Muscle layer of duodenum (tissue), 2 donors: ENCODE results near the gene NEDD4L.

Experiments used
- H3K27ac ChIP-seq: one replicate; pipeline ENCODE4 v1.7.0; 2013; ENCODE audit warnings: mild to moderate bottlenecking, low read length
- H3K27me3 ChIP-seq: one replicate; pipeline ENCODE4 v1.7.0; 2013; ENCODE audit warnings: low read depth, mild to moderate bottlenecking, control low read depth, low read length
- H3K36me3 ChIP-seq, 2 donors: one replicate each; pipeline ENCODE4 v1.7.0; 2013; ENCODE audit warnings: low read length in 2 of 2, control low read depth in 1 of 2, mild to moderate bottlenecking in 1 of 2; ENCODE audit not compliant: insufficient read depth in 2 of 2, control insufficient read depth in 1 of 2
- H3K4me1 ChIP-seq, 2 donors: one replicate each; pipeline ENCODE4 v1.7.0; 2013; ENCODE audit warnings: low read length in 2 of 2, mild to moderate bottlenecking in 2 of 2, control low read depth in 1 of 2, moderate library complexity in 1 of 2; ENCODE audit not compliant: insufficient read depth in 2 of 2, control insufficient read depth in 1 of 2
- H3K4me3 ChIP-seq, 2 donors: one replicate each; pipeline ENCODE4 v1.7.0; 2013; ENCODE audit warnings: low read length in 2 of 2, low read depth in 1 of 2, mild to moderate bottlenecking in 1 of 2
- H3K9me3 ChIP-seq, 2 donors: one replicate each; pipeline ENCODE4 v1.7.0; 2013; ENCODE audit warnings: low read length in 2 of 2, control low read depth in 1 of 2, mild to moderate bottlenecking in 1 of 2; ENCODE audit not compliant: control insufficient read depth in 1 of 2
- donor health status: healthy.

The NEDD4L gene

DNA sequence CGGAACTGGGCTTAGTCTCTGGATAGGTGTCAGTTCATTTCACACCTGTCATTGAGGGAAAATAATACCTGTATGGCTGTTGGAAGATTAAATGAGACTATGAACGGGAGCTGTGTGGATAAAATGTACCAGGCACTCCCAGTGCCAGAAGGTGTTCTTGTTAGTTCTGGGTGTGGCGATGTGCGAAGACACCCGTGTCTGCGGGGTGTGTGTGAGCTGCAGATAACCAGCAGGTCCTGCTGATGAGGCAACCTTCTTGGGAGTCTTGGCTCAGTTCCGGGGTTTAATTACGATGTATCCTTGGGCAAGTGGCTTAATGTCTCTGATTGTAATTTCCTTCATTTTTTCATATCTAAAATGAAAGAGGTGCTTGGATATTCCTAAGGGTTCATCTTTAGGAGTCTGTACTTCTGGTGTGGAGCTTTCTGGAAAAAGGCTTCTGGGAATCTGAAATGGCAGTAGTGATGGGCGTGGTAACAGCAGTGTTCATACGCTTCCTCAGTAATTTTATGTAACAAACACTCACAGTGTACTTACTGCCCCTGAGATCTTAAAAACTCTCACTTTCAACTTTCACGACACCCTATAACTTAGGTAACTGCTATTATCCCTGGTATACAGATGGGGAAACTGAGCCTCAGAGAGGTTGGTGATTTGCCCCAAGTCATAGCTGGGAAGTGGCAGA is 35.0 kb downstream of the NEDD4L start:
- Histone ChIP-seq H3K9me3 (no peaks in the 10 kb centered on the region), H3K27ac (no peak overlapping the region), H3K4me1 (no peaks in the 10 kb centered on the region), H3K27me3 (no peaks in the 10 kb centered on the region), H3K4me3 (no peak overlapping the region), H3K36me3 (no peaks in the 10 kb centered on the region)

DNA sequence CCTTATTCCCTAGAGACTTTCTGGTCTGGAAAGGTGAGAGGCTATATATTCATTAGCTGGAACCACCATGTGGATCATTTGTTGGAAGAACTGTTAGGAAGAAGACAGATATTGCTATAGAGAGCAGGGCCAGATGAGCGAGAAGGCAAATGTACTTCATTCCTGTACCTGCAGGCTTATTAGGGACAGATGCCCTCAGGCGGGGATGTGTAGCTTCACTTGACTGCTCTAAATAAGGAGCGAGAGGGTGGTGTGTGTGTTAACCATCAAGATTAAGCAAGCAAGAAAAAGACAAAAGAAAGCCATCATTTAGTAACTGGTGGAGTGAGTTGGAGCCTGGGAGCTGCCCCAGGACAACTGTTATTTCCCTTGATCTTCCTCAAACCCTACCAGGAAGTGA is 36.4 kb downstream of the NEDD4L start:
- no peaks in the 10 kb centered on the region for H3K4me1 ChIP-seq
- H3K4me3 ChIP-seq, result no peak overlapping the region
- H3K9me3 ChIP-seq, result no peaks in the 10 kb centered on the region
- H3K36me3 ChIP-seq, result no peaks in the 10 kb centered on the region
- no peak overlapping the region for H3K27ac ChIP-seq
- H3K27me3 ChIP-seq, result no peaks in the 10 kb centered on the region

DNA sequence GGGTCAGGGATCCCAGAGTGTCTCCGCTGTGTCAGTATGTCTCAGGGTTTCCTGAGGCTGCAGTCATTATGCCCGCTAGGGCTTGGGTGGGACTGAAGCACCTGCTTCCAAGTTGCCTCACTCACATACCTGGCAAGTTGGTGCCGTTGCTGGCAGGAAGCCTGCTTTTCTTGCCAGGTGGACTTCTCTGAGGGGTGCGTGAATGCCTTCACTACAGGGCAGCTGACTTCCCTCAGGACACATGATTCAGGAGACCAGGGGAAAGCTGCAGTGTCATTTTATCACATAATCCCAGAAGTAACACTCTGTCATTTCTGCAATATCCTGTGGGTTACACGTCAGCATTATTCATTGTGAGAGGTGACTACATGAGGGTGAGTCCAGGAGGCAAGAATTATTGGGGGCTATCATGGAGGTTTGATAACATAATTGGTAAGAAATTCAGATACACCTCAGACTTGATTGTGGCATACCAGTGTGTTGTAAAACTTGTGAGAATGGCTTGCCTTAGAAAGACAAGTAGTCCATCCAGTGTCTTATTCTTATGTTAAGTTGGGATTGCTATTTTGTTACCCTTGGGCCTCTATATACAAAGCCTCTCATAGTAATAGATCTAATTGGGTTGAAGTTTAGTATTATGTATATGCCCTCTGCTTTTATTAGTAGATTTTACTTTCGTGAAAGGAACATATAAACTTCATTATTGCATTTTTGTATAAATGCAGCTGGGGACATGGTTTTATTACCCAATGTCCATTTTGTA is 44.1 kb downstream of the NEDD4L start:
- Histone ChIP-seq H3K4me3 (no peak overlapping the region), H3K9me3 (peaks cover 0 to 3% of the 10 kb centered on the region in 2 donors), H3K4me1 (no peaks in the 10 kb centered on the region), H3K27ac (no peak overlapping the region), H3K36me3 (no peaks in the 10 kb centered on the region), H3K27me3 (no peaks in the 10 kb centered on the region)

DNA sequence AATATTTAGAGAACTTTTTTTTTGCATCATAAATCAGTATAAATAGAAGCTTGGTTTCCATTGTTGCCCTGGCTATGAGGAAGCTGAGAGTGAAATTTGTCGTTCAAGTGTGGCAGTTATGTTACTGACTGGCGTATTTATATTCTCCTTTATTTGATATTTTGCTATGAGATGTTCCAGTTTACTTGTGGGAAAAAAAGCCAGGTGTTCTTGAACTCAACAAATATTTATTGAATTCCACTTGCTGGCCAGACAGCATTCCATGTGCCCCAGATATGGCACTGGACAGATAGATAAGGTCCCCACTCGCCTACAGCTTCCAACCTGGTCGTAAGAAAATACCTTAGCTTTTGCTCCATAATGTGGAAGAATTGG is 44.7 kb downstream of the NEDD4L start:
- H3K27me3 ChIP-seq, result no peaks in the 10 kb centered on the region
- H3K4me1 ChIP-seq, result no peaks in the 10 kb centered on the region
- peaks cover 0 to 3% of the 10 kb centered on the region in 2 donors for H3K9me3 ChIP-seq
- H3K27ac ChIP-seq, result no peak overlapping the region
- no peaks in the 10 kb centered on the region for H3K36me3 ChIP-seq
- no peak overlapping the region for H3K4me3 ChIP-seq

DNA sequence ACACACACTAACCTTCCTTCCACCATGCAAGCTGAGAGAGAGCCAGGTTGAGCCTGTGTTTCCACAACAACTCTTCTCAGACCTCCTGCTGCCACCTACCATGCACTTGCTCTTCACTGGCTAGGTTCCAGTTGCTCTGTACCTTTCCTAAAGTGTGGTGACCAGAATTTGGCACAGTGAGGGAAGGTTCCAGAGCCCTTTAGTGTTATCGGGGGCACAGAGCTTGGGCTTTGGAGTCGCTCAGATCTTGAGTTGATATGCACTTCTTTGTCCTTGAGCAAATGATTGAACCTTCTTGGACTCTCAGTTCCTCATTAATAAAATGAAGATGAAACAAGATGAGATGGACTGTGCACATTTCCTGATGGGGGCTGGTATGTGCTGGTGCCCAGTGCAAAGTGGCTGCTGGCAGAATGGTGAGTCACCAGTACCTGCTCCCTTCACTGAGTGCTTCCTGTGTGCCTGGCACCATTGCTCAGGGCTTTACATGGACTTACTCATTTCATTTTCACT is 47.1 kb downstream of the NEDD4L start:
- no peaks in the 10 kb centered on the region for H3K27me3 ChIP-seq
- H3K36me3 ChIP-seq, result no peaks in the 10 kb centered on the region
- H3K27ac ChIP-seq, result no peak overlapping the region
- no peaks in the 10 kb centered on the region for H3K4me1 ChIP-seq
- no peak overlapping the region for H3K4me3 ChIP-seq
- peaks cover 0 to 3% of the 10 kb centered on the region in 2 donors for H3K9me3 ChIP-seq

DNA sequence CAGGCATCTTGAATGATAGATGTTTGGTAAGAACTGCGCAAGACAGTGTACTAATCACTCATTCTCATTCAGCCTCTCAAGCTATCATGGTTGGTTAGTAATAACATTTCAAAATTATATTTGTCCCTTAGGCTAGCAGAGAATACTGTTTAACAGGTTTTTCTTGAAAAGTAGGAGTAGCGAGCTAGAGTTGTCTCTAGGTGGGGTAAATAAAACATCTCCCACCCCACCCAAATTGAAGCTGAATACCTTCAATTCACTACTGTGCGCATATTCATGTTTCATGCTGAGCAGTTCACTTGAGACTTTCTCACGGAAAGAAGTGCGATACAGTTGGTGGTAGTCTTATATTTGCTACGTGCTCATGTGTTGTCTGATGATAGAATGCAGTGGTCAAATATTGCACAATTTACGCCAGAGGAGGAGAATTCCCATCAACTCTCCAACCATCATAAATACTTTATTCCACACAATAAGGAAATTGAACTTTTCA is 49.3 kb downstream of the NEDD4L start:
- no peak overlapping the region for H3K27ac ChIP-seq
- H3K4me3 ChIP-seq, result no peak overlapping the region
- no peaks in the 10 kb centered on the region for H3K9me3 ChIP-seq
- no peaks in the 10 kb centered on the region for H3K36me3 ChIP-seq
- peaks cover 0 to 6% of the 10 kb centered on the region in 2 donors for H3K4me1 ChIP-seq
- H3K27me3 ChIP-seq, result no peaks in the 10 kb centered on the region

DNA sequence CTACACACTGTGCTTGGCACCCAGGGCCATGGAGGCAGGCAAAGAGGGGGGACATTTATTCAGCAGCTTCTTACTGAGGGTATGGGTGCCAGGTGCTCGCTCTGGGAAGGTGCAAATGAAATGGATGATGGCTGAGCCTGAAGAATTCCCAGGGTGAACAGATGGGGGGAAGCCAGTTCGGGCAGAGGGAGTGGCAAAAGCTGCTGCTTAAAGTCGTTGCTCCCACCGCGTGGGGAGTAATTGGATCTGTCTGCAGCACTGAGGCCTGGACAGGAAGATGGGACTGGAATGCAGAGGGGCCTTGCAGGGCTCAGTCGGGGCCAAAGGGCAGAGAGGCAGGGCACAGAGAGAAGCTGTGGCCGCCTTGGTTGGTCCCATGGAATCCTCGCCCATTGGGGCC is 51.2 kb downstream of the NEDD4L start:
- no peak overlapping the region for H3K27ac ChIP-seq

DNA sequence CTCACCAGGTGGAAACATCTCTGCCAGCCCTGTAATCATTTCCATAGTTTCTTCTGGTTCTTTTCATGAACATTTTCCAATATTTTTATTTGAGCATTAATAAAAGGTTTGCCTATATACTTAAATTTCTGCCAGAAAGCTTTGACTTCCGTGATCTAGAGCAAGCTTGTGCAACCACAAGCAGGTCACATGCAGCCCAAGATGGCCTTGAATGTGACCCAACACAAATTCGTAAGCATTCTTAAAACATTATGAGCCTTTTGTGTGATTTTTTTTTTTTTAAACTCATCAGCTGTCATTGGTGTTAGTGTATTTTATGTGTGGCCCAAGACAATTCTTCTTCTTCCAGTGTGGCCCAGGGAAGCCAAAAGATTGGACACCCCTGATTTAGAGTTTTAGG is 51.6 kb downstream of the NEDD4L start:
- H3K9me3 ChIP-seq, result no peaks in the 10 kb centered on the region
- no peaks in the 10 kb centered on the region for H3K27me3 ChIP-seq
- no peak overlapping the region for H3K27ac ChIP-seq
- no peak overlapping the region for H3K4me3 ChIP-seq
- H3K36me3 ChIP-seq, result no peaks in the 10 kb centered on the region
- peaks cover 0 to 6% of the 10 kb centered on the region in 2 donors for H3K4me1 ChIP-seq

More for the DNA sequence above, 51.2 kb downstream of the NEDD4L start:
- Histone ChIP-seq H3K4me3 (no peak overlapping the region), H3K9me3 (no peaks in the 10 kb centered on the region), H3K4me1 (peaks cover 0 to 6% of the 10 kb centered on the region in 2 donors), H3K27me3 (no peaks in the 10 kb centered on the region), H3K36me3 (no peaks in the 10 kb centered on the region)

DNA sequence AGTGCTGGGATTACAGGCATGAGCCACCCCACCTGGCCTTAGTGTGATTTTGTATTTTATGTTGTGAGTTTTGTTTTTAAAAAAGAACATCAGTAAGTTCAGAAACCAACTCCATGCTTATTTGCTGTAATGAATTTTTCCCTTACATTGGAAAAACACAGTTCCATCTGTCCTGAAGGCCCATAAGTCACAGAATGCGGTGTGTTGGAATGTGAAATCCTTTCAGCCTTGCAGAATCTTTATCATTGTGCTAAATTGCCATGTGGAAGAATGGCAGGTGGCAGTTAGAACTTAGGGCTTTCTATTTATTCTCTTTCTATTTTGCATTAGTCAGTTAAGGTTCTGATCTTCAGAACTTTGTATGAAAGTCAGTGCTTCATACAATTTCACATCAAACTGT is 52.6 kb downstream of the NEDD4L start:
- Histone ChIP-seq H3K4me3 (no peak overlapping the region), H3K9me3 (no peaks in the 10 kb centered on the region), H3K4me1 (peaks cover 0 to 6% of the 10 kb centered on the region in 2 donors), H3K27ac (peak overlapping the region; percentile 7), H3K36me3 (no peaks in the 10 kb centered on the region), H3K27me3 (no peaks in the 10 kb centered on the region)

DNA sequence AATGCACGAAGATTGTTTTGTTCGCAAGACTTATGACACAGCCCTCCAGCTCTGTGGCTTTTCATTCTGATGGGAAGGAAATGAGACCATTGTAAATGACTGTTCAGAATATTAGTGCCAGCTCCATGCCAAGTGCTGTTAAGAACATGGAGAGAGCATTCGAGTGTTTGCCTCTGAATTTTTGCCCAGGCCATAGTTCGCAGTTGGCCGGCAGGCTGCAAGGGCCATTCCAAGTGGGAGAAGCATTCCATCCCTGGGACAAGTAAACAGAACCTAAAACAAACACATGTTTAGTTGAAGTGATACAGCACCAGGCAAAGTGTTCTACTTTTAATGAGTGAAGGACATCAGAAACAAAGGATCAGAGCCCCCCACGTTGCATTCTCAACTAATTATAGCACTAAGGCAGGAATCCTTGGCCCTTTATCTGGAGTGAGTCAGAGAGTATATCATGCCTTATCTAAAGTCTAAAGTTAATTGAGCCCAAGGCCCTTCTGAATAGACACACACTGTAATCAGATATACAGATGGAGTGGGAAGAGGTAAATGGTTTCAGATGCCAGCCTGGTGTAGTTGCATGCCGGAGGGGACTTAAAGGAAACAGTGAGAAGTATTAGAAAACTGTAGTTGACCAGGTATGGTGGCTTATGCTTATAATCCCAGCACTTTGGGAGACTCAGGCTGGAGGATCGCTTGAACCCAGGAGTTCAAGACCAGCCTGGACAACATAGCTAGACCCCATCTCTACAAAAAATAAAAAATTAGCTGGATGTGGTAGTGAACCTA is 53.3 kb downstream of the NEDD4L start:
- H3K27me3 ChIP-seq, result no peaks in the 10 kb centered on the region
- no peaks in the 10 kb centered on the region for H3K9me3 ChIP-seq
- H3K36me3 ChIP-seq, result no peaks in the 10 kb centered on the region
- no peak overlapping the region for H3K4me3 ChIP-seq
- peak overlapping the region; percentile 7 for H3K27ac ChIP-seq
- peaks cover 0 to 6% of the 10 kb centered on the region in 2 donors for H3K4me1 ChIP-seq

DNA sequence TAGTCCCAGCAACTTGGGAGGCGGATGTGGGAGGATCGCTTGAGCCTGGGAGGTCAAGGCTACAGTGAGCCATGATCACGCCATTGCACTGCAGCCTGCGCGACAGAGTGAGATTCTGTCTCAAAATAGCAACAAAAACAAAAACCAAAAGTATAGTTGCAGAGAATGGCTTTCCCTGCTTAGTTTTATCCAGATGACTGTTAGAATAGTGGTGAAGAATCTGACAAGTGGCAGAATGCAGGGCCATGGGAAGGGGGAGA is 53.8 kb downstream of the NEDD4L start:
- no peak overlapping the region for H3K27ac ChIP-seq

More for the DNA sequence above, 53.8 kb downstream of the NEDD4L start:
- Histone ChIP-seq H3K9me3 (no peaks in the 10 kb centered on the region), H3K36me3 (no peaks in the 10 kb centered on the region), H3K4me1 (peaks cover 0 to 6% of the 10 kb centered on the region in 2 donors), H3K27me3 (no peaks in the 10 kb centered on the region), H3K4me3 (no peak overlapping the region)
